HG03039 (cell line): ENCODE measurements around the gene SLC28A1.
"Not testable (repeated sequence)": the region's sequence is repeated elsewhere in the genome, so short reads cannot be mapped to it uniquely, and the experiment has no call there.

Experiments used
- ATAC-seq: cut with Tn5 transposase; IDR thresholded peaks from one replicate; pipeline ENCODE4 v1.9.1; 2021; ENCODE audit warnings: mild to moderate bottlenecking, moderate library complexity; ENCODE audit not compliant: unreplicated experiment

The SLC28A1 gene, protein sequence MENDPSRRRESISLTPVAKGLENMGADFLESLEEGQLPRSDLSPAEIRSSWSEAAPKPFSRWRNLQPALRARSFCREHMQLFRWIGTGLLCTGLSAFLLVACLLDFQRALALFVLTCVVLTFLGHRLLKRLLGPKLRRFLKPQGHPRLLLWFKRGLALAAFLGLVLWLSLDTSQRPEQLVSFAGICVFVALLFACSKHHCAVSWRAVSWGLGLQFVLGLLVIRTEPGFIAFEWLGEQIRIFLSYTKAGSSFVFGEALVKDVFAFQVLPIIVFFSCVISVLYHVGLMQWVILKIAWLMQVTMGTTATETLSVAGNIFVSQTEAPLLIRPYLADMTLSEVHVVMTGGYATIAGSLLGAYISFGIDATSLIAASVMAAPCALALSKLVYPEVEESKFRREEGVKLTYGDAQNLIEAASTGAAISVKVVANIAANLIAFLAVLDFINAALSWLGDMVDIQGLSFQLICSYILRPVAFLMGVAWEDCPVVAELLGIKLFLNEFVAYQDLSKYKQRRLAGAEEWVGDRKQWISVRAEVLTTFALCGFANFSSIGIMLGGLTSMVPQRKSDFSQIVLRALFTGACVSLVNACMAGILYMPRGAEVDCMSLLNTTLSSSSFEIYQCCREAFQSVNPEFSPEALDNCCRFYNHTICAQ

DNA sequence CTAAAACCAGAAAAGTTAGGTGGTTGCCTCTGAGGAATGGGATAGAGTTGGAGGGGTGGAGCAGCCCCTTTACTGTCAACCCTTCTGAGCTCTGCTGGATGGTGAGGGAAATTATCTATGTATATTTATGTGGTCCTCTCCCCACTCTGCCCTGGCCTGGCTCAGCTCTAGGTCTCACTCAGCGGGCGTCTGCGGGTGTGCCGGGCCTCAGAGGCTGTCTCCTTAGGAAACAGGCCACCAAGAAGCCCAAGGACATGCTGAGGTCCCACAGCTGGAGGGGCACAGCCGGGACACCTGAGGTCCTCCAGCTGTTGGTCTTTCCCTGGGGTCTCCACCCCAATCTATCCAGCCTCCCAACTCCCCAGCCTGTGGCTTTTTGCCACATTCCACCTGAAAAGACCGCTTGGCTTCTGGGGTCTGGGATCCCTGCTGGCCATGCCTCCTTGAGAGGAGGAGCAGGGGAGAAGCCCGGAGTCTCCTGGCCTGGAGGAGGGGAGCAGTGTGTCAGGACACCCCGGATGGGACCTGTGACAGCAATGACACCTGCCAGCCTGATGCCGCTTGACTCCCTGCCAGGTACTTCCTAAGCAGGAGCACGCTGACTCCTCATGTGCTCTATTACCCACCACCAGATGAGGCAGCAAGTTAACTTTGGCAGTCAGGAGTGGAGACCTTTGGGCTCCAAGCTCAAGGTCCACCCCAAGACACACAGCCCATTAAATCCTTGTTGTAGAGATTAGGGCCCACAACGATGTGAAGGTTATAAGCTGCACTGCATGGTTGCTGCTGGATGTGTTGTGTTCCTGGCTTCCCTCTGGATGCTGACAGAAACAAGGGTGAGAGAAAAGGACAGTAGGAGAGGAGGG lies at the start of gene SLC28A1:
TSS of gene SLC28A1 (plus strand) at position 747 of the 866 bp plus-strand sequence. CDS start 3,099 bp downstream, outside the sequence.
- no peak for ATAC-seq

DNA sequence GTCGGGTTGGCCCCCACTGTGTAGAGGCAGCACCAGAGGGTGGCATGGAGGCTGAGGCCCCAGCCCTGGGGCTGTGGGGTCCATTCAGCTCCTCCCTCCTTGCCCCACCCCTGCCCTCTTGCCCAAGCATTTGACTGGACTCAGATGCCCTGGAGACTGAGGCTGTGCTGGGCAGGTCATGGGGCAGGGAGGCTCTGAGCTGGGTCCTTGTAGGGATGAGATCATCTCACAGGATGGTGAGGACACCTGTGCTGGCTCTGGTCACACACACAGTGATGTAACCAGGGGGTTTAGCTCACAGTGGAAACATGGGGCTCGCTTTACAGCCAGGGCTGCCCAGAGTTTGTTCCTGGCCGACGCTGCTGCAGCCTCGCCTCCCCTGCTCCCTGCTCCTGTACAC lies 49.5 kb upstream of the SLC28A1 start:
- ATAC-seq = no peak

DNA sequence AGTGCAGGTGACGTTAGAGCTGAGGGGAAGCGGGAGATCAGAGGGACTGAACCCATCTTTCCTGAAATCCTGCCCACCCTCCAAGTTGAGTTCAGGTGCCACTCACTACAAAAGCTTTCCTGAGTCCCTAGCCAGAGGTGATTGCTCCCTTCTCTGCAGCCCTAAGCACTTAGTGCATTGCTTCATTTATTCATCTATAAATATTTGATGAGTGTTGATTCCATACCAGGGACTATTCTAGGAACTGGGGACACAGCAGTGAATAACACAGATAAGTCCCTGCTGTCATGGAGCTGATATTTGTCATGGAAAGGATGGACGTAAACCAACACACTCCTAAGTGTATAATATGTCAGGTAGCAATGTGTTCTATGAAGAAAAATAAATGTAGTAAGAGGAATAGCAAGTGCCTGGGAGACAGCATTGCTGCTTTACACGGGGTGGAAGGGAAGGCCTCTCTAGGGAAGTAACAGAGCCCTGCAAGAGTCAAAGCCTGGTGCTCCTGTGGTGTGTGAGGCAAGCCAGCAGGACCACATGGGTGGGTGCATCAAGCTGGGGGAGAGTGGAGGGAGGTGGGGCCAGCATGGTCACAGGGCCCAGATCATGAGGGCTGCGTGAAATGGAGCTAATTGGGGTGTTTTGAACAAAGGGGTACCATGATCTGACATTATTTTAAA lies 48.7 kb upstream of the SLC28A1 start:
- no peak for ATAC-seq

DNA sequence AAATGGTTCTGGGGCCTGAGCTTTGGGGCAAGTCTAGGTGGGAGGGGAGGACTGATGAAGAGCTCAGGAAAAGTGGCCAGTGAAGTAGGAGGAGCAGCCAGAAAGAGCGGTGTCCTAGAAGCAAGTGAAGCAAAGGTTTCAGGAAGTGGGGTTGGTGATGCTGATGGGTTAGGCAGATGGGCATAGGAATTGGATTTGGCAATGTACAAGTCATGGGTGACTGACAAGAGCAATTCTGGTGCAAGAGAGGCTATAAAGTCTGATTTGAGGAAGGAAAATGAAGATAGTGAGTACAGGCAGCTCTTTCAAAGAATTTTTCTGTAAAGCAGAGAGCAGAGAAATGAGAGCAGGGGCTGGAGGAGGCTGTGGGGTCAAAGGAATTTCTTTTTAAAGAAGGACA lies 47.6 kb upstream of the SLC28A1 start:
- no peak for ATAC-seq

DNA sequence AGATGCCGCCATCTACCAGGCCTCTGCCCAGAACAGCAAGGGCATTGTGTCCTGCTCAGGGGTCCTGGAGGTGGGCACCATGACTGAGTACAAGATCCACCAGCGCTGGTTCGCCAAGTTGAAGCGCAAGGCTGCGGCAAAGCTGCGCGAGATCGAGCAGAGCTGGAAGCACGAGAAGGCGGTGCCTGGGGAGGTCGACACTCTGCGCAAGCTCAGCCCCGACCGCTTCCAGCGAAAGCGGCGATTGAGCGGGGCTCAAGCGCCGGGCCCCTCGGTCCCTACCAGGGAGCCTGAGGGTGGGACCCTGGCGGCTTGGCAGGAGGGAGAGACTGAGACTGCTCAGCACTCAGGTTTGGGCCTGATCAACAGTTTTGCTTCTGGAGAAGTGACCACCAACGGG lies 44.7 kb upstream of the SLC28A1 start:
- no peak for ATAC-seq

DNA sequence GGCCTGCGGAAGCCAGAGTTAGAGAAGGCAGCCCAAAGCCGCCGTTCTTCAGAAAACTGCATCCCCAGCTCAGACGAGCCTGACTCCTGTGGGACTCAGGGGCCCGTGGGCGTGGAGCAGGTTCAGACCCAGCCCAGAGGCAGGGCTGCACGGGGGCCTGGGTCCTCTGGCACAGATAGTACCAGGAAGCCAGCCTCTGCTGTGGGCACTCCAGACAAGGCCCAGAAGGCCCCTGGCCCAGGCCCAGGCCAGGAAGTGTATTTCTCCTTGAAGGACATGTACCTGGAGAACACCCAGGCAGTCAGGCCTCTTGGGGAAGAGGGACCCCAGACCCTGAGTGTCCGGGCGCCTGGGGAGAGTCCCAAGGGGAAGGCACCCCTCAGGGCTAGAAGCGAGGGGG lies 44.2 kb upstream of the SLC28A1 start:
- no peak for ATAC-seq

DNA sequence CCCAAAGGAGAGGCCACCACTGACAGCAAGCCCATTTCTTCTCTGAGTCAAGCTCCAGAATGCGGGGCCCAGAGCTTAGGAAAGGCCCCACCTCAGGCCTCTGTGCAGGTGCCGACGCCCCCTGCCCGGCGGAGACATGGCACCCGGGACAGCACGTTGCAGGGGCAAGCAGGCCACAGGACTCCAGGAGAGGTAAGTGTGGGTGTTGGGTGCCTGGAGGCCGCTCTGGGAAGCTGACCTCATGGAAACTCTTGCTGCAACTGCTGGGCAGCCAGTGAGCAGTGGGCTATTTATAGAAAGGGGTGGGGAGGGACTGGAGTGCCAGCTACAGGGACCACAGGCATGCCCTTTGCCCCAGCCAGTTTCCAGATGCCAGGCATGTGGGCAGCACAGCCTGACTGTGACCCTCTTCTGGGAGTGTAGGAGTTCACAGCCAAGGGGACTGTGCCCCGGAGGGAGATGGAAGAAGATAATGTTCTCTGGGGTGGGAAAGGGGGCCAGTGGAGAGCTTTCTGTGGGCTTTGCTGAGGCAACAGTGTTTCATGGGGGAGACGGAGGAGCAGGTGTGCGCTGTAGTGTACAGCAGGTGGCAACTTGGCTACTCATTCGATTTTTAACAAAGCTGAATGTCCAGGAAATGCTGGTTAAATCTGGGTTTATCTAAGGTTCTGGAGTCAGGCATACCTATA lies 43.6 kb upstream of the SLC28A1 start:
- no peak for ATAC-seq

DNA sequence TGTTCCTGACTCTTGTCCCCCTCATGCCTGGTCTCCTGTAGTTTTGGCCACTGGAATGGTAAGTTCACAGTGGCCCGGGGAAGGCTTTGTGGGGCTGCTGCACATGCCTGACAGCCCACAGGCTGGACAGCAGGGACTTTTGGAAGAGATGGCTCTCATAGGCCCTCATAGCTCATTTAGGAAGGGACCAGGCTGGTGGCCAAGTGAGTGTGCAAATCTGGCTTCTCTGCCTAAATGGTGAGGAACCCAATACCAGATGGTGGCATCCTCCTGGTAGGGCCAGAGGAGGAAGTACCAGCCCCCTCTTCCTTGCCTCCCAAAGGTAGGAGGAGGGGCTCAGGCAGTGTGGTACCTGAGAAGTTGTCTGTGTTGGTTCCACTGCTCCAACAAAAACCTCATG lies 41.7 kb upstream of the SLC28A1 start:
- no peak for ATAC-seq

DNA sequence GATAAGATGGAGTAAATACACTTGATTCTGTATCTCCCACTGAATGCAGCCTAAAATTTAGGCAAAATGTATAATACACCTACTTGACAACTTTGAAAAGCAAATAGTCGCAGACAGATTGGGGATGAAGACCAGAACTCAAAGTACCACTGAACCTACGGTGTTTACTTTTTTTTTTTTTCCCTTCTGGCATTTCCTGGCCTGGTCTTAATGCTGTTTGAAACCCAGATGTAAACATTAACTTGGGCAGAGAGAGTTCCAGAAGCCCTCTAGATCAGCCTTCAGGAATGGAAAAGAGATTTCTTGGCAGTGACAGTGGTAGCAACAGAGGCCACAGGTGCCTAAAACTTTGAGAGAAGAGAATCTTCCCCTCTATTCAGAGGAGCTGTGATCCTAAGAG lies 39.5 kb upstream of the SLC28A1 start:
- no peak for ATAC-seq

DNA sequence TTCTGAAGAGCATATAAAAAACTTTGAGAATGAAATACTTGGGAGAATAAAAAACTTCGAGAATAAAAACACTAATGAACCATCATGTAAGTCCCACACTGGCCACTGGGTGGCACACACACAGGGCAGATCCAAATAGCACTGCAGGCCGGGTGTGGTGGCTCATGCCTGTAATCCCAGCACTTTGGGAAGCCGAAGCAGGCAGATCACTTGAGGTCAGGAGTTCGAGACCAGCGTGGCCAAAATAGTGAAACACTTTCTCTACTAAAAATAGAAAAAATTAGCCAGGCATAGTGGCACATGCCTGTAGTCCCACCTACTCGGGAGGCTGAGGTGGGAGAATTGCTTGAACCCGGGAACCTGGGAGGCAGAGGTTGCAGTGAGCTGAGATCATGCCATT lies 38.8 kb upstream of the SLC28A1 start:
- ATAC-seq = not testable (repeated sequence)

DNA sequence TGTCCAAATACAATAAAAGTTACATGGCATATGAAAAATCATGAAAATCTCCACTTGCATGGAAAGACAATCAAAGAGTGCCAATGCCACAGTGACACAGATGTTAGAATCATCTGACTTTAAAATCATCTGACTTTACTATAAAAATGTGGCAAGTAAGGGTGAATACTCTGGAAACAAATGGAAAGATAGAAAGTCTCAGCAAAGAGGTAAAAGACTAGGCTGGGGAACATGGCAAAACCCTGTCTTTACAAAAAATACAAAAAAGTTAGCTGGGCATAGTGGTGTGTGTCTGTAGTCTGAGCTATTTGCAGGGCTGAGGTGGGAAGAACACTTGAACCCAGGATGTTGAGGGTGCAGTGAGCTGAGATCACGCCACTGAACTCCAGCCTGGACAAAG lies 38.2 kb upstream of the SLC28A1 start:
- ATAC-seq = no peak

DNA sequence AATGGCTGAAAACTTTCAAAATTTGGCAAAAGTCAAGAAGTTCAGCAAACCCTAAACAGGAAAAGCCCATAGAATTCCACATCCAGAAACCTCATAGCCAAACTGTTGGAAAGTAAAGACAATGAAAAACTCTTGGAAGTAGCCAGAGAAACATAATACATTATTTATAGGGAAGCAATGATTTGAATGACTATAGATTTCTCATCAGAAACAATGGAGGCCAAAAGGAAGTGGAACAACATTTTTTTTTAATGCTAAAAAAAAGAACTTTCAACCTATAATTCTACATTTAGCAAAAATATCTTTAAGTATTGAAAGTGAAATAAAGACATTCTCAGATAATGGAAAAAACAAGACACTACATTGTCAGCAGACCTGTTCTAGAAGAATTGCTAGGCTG lies 37.1 kb upstream of the SLC28A1 start:
- ATAC-seq = no peak

DNA sequence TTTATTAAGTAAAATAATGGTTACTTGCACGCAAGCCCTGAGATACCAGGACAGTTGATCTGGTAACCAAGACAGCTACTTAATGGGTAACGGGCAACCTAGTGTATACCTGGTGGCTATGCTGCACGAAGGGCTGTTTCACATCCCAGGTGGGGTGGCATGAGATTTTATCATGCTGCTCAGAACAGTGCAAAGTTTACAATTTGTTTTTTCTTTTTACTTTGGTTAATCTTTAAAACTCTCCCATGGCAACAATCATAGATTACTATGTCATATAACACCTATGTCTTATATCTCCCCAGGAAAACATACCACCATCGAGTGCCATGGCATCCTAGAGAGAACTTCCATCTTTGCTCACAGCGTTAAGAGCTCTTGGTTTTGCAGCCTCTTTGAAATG lies 32.2 kb upstream of the SLC28A1 start:
- ATAC-seq = no peak

DNA sequence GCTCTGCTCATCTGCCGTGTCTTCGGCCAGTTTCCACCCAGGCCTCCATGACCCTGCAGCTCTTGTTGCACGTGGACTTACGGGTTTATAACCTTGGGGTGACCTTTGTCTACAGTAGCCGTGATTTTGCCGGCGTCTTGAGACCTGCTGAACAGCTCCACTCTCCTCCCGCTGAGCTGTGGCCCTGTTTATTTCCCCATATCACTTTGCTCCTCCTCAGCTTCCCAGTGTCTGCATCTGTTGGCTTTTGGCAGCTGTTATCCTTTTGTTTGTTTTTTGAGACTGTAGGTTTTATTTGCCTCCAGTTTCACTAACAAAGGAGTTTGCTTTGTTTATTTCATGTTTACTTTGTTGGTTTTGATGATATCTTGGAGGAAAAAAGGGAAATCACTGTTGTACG lies 29.3 kb upstream of the SLC28A1 start:
- ATAC-seq = no peak

DNA sequence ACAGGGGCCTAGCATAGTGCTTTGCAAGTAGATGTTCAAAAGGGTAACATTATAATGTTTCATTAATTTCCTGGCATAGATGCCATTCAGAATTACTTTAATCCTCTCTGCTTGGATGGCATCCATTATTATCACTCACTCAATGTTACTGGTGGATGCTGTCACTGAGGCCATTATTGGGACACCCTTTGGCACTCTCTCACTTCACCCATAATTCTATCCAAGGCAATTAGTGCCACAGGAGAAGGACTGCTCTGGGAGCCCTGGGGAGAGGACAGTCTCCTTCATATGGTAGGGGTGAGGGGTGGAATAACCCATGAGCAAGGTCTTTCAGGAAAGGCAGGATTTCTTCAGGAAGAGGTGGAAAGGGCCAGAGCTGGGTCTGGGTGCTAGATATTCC lies 28.7 kb upstream of the SLC28A1 start:
- no peak for ATAC-seq

DNA sequence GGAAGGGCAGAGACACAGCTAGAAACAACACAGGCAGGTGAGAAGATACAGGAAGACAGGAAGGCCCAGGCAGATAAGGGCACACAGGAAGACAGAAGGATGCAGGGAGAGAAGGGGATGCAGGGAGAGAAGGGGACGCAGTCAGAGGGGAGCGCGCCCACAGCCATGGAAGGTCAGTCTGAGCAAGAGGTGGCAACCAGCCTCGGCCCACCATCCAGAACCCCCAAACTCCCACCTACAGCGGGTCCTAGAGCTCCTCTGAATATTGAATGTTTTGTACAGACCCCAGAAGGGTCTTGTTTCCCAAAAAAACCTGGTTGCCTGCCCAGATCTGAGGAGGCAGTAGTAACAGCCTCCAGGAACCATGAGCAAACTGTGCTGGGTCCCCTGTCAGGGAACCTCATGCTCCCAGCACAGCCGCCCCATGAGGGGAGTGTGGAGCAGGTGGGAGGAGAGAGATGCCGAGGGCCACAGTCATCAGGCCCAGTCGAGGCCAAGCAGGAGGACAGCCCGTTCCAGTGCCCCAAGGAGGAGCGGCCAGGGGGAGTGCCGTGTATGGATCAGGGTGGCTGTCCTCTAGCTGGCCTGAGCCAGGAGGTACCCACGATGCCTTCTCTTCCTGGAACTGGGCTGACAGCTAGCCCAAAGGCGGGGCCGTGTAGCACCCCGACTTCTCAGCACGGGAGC lies 27.6 kb upstream of the SLC28A1 start:
- no peak for ATAC-seq

DNA sequence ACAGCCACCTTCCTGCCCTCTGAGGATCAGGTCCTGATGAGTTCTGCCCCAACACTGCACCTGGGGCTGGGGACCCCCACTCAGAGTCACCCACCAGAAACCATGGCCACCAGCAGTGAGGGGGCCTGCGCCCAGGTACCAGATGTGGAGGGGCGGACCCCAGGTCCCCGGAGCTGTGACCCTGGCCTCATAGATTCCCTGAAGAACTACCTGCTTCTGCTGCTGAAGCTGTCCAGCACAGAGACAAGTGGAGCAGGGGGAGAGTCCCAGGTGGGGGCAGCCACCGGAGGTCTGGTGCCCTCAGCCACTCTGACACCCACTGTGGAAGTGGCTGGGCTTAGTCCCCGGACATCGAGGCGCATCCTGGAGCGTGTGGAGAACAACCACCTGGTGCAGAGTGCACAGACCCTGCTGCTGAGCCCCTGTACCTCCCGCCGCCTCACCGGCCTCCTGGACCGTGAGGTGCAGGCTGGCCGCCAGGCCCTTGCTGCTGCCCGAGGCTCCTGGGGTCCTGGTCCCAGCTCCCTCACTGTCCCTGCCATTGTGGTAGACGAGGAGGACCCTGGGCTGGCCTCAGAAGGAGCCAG lies 27.0 kb upstream of the SLC28A1 start:
- no peak for ATAC-seq

DNA sequence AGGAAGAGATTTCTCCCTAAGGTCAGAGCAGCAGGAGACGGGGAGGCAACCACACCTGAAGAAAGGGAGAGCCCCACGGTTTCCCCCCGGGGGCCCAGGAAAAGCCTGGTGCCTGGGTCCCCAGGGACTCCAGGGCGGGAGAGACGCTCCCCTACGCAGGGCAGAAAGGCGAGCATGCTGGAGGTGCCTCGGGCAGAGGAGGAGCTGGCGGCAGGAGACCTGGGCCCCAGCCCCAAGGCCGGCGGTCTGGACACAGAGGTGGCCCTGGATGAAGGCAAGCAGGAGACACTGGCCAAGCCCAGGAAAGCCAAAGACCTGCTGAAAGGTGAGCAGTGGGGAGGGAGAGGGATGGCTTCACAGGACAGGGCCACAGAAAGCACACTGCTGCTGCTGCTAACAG lies 26.2 kb upstream of the SLC28A1 start:
- ATAC-seq = no peak

DNA sequence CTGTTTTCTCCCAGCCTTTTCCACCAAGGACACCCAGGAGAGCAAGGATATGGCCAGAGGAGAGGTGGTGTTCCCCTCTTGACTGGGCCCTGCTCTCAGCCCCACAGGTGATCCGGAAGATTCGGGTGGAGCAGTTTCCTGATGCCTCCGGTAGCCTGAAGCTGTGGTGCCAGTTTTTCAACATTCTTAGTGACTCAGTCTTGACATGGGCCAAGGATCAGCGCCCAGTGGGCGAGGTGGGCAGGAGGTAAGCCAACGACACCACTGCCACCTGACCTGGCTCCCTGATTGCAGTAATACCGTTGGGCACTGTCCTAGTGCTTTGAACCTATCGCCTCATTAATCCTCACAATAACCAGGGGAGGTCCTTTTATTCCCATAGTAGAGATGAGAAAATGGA lies 25.3 kb upstream of the SLC28A1 start:
- ATAC-seq = no peak

DNA sequence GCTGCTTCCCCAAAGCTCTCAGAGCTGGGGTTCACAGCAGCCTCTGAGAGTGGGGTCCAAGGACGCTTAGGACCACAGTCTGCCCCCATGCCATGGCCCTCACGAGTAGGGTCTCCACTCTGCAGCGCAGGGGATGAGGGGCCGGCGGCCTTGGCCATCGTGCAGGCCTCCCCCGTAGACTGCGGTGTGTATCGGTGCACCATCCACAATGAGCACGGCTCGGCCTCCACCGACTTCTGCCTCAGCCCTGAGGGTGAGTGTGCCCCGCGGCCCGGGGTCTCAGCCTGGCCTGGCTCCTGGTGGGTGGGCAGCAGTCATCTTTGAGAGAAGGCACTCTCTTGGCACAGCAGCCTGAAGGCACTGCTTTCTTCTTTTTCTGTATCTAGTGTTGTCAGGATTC lies 24.8 kb upstream of the SLC28A1 start:
- ATAC-seq = no peak
